HepG2 (cell line): ENCODE results near the gene ADD2. TPM values are rescaled to one million over a fixed set of nuclear protein-coding genes. Genes with fewer than 3 reads are reported as not detected.

Experiments used
- ATAC-seq: fragments of 200-7000 bp; cut with Tn5 transposase; 3 replicates; pipeline ENCODE4 v1.9.1; 2020; ENCODE audit warnings: mild to moderate bottlenecking, moderate library complexity
- BruUV-seq: library from RNA; stranded (reverse); fragments of 400-500 nt; replicated peaks from 2 replicates; lab custom pipeline; 2021; lab: Mats Ljungman, UMichigan
- CTCF ChIA-PET: fragments of 300-600 bp; formaldehyde crosslinking; extraction: SDS; loops from one replicate; lab custom pipeline; 2021; ENCODE audit warnings: low total read pairs, inconsistent platforms, low intra/inter-chr PET ratio; lab: Yijun Ruan, JAX
- POLR2A ChIA-PET: fragments of 350-600 bp; sonication (Branson Sonifier 250); formaldehyde crosslinking; loops from one replicate; lab custom pipeline; 2020; ENCODE audit warnings: antibody characterized with exemption, inconsistent platforms; lab: Yijun Ruan, JAX
- DNase-seq: peaks from one replicate; pipeline ENCODE4 v3.0.0-alpha.2; 2015; ENCODE audit warnings: low spot score
- FAIRE-seq: peaks from 3 replicates; lab custom pipeline; 2011; peaks lifted over from hg19 to GRCh38; lab: Jason Lieb, UNC
- H2AFZ ChIP-seq: one replicate; pipeline ENCODE4 v1.6.1; 2011; ENCODE audit warnings: low read length, inconsistent platforms
- H3K27ac ChIP-seq: fragments of 300-600 bp; 3 replicates; pipeline ENCODE4 v1.8.0; 2011; ENCODE audit warnings: mixed run types, mild to moderate bottlenecking, mixed read lengths, low read length, inconsistent platforms; ENCODE audit not compliant: insufficient read depth; ENCODE audit errors: extremely low read length
- H3K27me3 ChIP-seq, 2 experiments: fragments of 200-600 bp in 1 of 2; 2 replicates in 1 of 2; 3 replicates in 1 of 2; pipeline versions ENCODE4 v1.6.0 to v1.8.0; 2011; ENCODE audit warnings: low read length in 2 of 2, mild to moderate bottlenecking in 2 of 2, moderate library complexity in 2 of 2, inconsistent platforms in 1 of 2; ENCODE audit not compliant: insufficient read depth in 2 of 2, control insufficient read depth in 1 of 2
- H3K36me3 ChIP-seq, 2 experiments: fragments of 200-600 bp in 1 of 2; replicated peaks in 1 of 2; 2 replicates in 1 of 2; 3 replicates in 1 of 2; pipeline versions ENCODE4 v1.5.1 to v1.8.0; 2011; ENCODE audit warnings: low read length in 2 of 2, inconsistent platforms in 1 of 2; ENCODE audit not compliant: insufficient read depth in 2 of 2, control insufficient read depth in 1 of 2
- H3K4me1 ChIP-seq: 2 replicates; pipeline ENCODE4 v1.5.1; 2012; ENCODE audit warnings: low read length, inconsistent platforms; ENCODE audit not compliant: insufficient read depth
- H3K4me2 ChIP-seq: 2 replicates; pipeline ENCODE4 v1.6.0; 2011; ENCODE audit warnings: low read depth, low read length, inconsistent platforms
- H3K4me3 ChIP-seq, 3 experiments: fragments of 200-600 bp in 1 of 3; sonication (generic), shearing (Covaris generic) in 1 of 3; replicated peaks in 1 of 3; 2 replicates each; pipeline ENCODE4 v1.5.1; 2011 to 2016; ENCODE audit warnings: low read length in 3 of 3, inconsistent platforms in 2 of 3, low read depth in 2 of 3, mild to moderate bottlenecking in 2 of 3, control low read depth in 1 of 3, mixed read lengths in 1 of 3; ENCODE audit not compliant: insufficient read depth in 1 of 3
- H3K79me2 ChIP-seq: one replicate; pipeline ENCODE4 v1.6.1; 2011; ENCODE audit warnings: low read length, inconsistent platforms; ENCODE audit not compliant: insufficient read depth
- H3K9ac ChIP-seq: 2 replicates; pipeline ENCODE4 v1.6.0; 2011; ENCODE audit warnings: mild to moderate bottlenecking, low read depth, low read length, inconsistent platforms; ENCODE audit not compliant: insufficient read depth
- H3K9me3 ChIP-seq: 2 replicates; pipeline ENCODE4 v1.5.1; 2012; ENCODE audit warnings: mild to moderate bottlenecking, low read length
- H4K20me1 ChIP-seq: 2 replicates; pipeline ENCODE4 v1.6.0; 2011; ENCODE audit warnings: inconsistent platforms, mild to moderate bottlenecking, low read length, moderate library complexity; ENCODE audit not compliant: insufficient read depth
- ARID2 ChIP-seq: sonication (generic); formaldehyde crosslinking; IDR thresholded peaks from 2 replicates; pipeline ENCODE4 v1.8.1; 2022; ENCODE audit warnings: mild to moderate bottlenecking, missing genetic modification reagents, borderline replicate concordance
- HMGA1 ChIP-seq: sonication (generic); formaldehyde crosslinking; conservative IDR thresholded peaks from 2 replicates; pipeline ENCODE4 v1.4.0; 2020; ENCODE audit warnings: missing genetic modification reagents
- HNRNPL ChIP-seq: fragments of 200-400 bp; formaldehyde crosslinking; IDR thresholded peaks from 2 replicates; pipeline ENCODE4 v1.6.1; 2017; ENCODE audit warnings: mild to moderate bottlenecking, low read depth, low read length
- MYC ChIP-seq: sonication (generic); formaldehyde crosslinking; IDR thresholded peaks from 2 replicates; pipeline ENCODE4 v1.9.0; 2021; ENCODE audit warnings: missing genetic modification reagents, borderline replicate concordance
- ZNF253 ChIP-seq: sonication (generic); formaldehyde crosslinking; IDR thresholded peaks from 2 replicates; pipeline ENCODE4 v1.8.0; 2022; ENCODE audit warnings: mild to moderate bottlenecking, missing genetic modification reagents, borderline replicate concordance
- ZNF280B ChIP-seq: sonication (generic); formaldehyde crosslinking; IDR thresholded peaks from 2 replicates; pipeline ENCODE4 v1.5.0; 2020; ENCODE audit warnings: missing genetic modification reagents, mild to moderate bottlenecking, borderline replicate concordance
- ZNF567 ChIP-seq: sonication (generic); formaldehyde crosslinking; IDR thresholded peaks from 2 replicates; pipeline ENCODE4 v1.8.1; 2023; ENCODE audit warnings: mild to moderate bottlenecking, missing genetic modification reagents, borderline replicate concordance
- WGBS: methylation state at CpG from one replicate; pipeline ENCODE4 v1.1.6; 2017; ENCODE audit warnings: low lambda C conversion rate; 5-methylcytosine and 5-hydroxymethylcytosine counted together
- in situ Hi-C: cut with HindIII; loops from 2 replicates; pipeline ENCODE4 v1.10.0; 2017; ENCODE audit warnings: low pct_unique_long_range_greater_than_20kb; ENCODE audit not compliant: extremely low pct_ligation_motif_present
- intact Hi-C: fragments of 100-400 bp; cut with micrococcal nuclease; formaldehyde crosslinking; loops from one replicate; pipeline ENCODE4 v1.10.0; 2022; ENCODE audit not compliant: unreplicated experiment
- polyA plus RNA-seq, 8 experiments: library from polyadenylated mRNA; depleted of rRNA in 3 of 8; stranded (reverse) in 7 of 8; unstranded in 1 of 8; fragments of >200 nt; fragmentation: Illumina TruSeq in 4 of 8; extraction: Trizol in 4 of 8; gene quantifications; 2 replicates each; pipeline versions ENCODE4 v1.2.1 to v1.2.3, GENCODE V29; 2011 to 2016; ENCODE audit warnings: low read depth in 4 of 8, missing spikeins in 1 of 8, mixed read lengths in 1 of 8; ENCODE audit not compliant: insufficient read depth in 1 of 8
- total RNA-seq, 5 experiments: library from RNA; depleted of rRNA; stranded (reverse); fragments of >200 nt; fragmentation: Illumina TruSeq; extraction: Trizol; gene quantifications; 2 replicates each; pipeline ENCODE4 v1.2.3, GENCODE V29; 2016; ENCODE audit warnings: low read depth in 1 of 5

Gene ADD2
- total and polyA plus RNA-seq, 2 of the 13 experiments (the other 11 are each of a cell fraction or from before 2014, with no cell fraction given), result 0.05 to 0.13 TPM

GRCh38 chr2:70751881-70752280 is 16.1 kb downstream of the ADD2 start (continued):
- TF ChIP-seq ZNF280B (CRISPR knock-in tag), result no peak

- 0% methylated on average over 1 of the region's 1 CpG for WGBS
- Histone ChIP-seq H3K36me3 (no peaks in the 10 kb centered on the region), H3K4me1 (no peaks in the 10 kb centered on the region), H3K79me2 (no peaks in the 10 kb centered on the region), H3K9me3 (no peaks in the 10 kb centered on the region), H3K4me3 (no peak overlapping the region), H3K9ac (no peak overlapping the region), H2AFZ (no peak overlapping the region), H3K27ac (no peak overlapping the region), H3K27me3 (peaks cover 0 to 10% of the 10 kb centered on the region in 2 experiments; a peak in 2 of 5 replicates), H4K20me1 (no peaks in the 10 kb centered on the region), H3K4me2 (no peak overlapping the region)
- ChIA-PET CTCF (no interaction called here), POLR2A (no interaction called here)
- intact Hi-C loops (no loop called here), in situ Hi-C loops (no loop called here)
- TF ChIP-seq ZNF567 (no peak), HNRNPL (no peak), MYC (CRISPR knock-in tag) (no peak), ZNF253 (no peak), ARID2 (CRISPR knock-in tag) (no peak), HMGA1 (CRISPR knock-in tag) (no peak)
- FAIRE-seq, result no peak
- no peak for ATAC-seq
- BruUV-seq, result no TSS peak
- DNase-seq, result no peak
Measured at GRCh38 chr2:70750320-70750719, 17.7 kb downstream of the ADD2 start.
